NCI-H524 treated with DMSO at 0.1 percent for 48 hours (cell line): Measurements from ENCODE around the gene C1QL1.

ENCODE experiments used
- DNase-seq: peaks from one replicate; lab custom pipeline; 2025; lab: John Stamatoyannopoulos, UW

Gene C1QL1

GRCh38 chr17:44914148-44914547 lies 54.0 kb downstream of the C1QL1 start:
- no peak for DNase-seq

- no peak for DNase-seq
Measured at GRCh38 chr17:44913676-44914075, 54.4 kb downstream of the C1QL1 start.

- DNase-seq = no peak
Measured at GRCh38 chr17:44912763-44913544, 55.1 kb downstream of the C1QL1 start.

GRCh38 chr17:44911133-44912001 lies 56.7 kb downstream of the C1QL1 start:
- DNase-seq = peak; percentile 36

- DNase-seq = no peak
Measured at GRCh38 chr17:44910231-44911106, 57.6 kb downstream of the C1QL1 start.
